ENCODE measurements around the gene SRPK1.
"Not testable (repeated sequence)": the region's sequence is repeated elsewhere in the genome, so short reads cannot be mapped to it uniquely, and the experiment has no call there.

Gene SRPK1

DNA sequence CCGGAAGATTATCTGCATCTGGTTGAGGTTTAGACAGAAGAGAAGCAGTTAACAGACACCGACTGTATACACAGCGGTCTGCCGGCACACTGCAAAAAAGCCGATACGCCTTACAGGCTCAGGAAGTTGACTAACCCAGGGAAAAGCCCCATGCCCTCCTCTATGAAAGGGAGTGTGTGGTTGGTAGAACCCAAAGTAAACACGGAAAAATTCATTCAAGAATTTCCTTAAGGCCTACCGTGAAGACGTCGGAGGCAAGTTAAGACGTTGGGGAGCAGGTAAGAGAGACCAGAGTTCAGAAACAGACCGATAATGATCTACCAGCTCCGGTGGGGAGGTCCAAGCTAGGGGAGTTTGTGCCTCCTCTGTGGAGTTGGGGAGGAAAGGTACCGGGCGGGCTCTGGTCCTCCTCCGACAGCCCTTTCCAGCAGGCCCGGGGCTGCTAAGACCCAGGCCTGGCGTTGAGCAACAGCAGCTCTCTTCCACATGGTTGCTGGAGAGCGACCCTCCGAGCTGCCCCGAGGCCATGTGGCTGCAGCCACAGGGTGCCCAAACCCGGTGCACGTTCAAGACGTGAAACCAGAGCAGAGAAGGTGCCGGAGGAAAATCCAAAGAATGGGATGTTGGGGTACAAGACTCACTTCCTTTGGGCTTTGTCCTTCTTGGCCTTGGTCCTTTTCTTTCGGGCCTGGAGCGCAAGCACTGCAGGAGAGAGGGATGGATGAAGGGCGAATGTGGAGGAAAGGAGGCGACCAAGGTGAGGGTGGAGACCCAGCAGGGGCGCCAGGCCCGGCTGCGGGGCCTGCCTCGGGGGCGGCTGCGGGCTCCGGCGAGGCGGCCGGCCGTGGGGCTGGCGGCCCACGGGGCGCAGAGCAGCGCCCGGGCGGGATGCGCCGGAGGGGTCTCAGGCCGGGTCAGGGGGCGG is 809 bp downstream of the SRPK1 start:
- TF ChIP-seq, protein P1, sequence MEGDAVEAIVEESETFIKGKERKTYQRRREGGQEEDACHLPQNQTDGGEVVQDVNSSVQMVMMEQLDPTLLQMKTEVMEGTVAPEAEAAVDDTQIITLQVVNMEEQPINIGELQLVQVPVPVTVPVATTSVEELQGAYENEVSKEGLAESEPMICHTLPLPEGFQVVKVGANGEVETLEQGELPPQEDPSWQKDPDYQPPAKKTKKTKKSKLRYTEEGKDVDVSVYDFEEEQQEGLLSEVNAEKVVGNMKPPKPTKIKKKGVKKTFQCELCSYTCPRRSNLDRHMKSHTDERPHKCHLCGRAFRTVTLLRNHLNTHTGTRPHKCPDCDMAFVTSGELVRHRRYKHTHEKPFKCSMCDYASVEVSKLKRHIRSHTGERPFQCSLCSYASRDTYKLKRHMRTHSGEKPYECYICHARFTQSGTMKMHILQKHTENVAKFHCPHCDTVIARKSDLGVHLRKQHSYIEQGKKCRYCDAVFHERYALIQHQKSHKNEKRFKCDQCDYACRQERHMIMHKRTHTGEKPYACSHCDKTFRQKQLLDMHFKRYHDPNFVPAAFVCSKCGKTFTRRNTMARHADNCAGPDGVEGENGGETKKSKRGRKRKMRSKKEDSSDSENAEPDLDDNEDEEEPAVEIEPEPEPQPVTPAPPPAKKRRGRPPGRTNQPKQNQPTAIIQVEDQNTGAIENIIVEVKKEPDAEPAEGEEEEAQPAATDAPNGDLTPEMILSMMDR (IDR thresholded peaks at IDR 0.05; ENCODE audit: control insufficient read depth, extremely low read depth, insufficient read depth): no peak
- DNase-seq (ENCODE audit: low read depth): no peak
- H3K4me3 ChIP-seq (ENCODE audit: low read depth, low read length): peak overlapping the region; percentile 80

DNA sequence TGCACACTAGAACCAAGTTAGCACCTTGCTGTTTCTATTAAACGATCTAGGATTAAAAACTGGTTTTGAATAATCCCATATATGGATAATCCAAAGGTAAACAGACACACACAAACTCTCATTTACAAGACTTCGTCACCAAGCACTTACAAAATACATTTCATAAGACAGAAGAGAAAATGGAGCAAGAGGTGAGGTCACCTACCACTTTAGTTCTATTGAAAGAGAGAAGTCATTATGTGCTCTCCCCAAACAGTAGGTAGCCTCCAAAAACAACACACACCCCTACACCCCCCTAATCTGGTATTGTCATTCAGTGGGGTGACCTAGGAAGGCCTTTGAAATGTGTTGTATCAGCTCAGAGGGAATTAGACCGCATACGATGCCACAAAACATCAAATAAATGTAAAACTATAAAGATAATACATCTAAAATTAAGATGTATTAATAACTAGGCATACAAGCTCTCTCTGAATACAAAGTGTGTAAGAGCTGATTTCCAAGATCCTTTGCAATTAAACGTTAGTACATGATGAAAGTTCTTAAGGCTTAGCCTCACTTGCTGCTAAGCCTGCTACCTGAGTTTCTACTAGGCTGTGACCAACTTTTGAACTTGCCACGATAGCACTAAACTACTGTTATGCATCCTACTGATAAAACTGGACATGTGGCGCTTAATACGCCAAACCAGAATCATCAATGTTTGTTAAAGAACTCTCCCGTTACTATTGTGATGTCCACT is 1.6 kb downstream of the SRPK1 start:
- DNase-seq (ENCODE audit: low read depth): no peak
- peak overlapping the region; percentile 80 for H3K4me3 ChIP-seq (ENCODE audit: low read depth, low read length)
- TF ChIP-seq, protein P1 (IDR thresholded peaks at IDR 0.05; ENCODE audit: control insufficient read depth, extremely low read depth, insufficient read depth): no peak

DNA sequence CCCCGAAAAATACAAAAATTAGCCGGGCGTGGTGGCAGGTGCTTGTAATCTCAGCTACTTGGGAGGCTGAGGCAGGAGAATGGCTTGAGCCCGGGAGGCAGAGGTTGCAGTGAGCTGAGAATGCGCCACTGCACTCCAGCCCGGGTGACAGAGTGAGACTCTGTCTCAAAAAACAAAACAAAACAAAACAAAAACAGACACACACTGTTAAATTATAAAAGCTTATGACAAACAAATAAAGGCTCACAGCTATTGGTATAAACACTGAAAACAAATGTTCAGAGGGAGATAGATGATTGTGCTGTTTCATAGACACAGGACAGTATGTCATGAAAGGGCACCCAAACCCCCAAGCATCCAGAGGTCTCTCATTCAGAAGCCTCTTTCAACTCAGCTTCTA is 4.0 kb downstream of the SRPK1 start:
- H3K4me3 ChIP-seq (ENCODE audit: low read depth, low read length); DNase-seq (ENCODE audit: low read depth): not testable (repeated sequence)

DNA sequence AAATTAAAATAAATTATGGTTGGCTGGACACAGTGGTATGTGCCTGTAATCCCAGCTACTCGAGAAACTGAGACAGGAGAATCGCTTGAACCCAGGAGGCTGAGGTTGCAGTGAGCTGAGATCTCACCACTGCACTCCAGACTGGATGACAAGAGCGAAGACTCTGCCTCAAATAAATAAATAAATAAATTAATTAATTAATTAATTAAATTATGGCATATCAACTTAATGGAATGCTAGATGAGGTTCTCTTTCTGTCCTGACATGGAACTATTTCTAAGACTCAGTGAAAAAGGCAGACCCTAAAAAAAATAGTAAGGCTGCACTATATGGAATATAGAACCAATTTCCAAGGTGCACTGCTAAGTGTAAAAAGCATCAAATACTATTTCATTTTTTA is 4.8 kb downstream of the SRPK1 start:
- DNase-seq (ENCODE audit: low read depth): no peak
- H3K4me3 ChIP-seq (ENCODE audit: low read depth, low read length): no peak overlapping the region
- TF ChIP-seq, protein P1 (IDR thresholded peaks at IDR 0.05; ENCODE audit: control insufficient read depth, extremely low read depth, insufficient read depth): no peak

DNA sequence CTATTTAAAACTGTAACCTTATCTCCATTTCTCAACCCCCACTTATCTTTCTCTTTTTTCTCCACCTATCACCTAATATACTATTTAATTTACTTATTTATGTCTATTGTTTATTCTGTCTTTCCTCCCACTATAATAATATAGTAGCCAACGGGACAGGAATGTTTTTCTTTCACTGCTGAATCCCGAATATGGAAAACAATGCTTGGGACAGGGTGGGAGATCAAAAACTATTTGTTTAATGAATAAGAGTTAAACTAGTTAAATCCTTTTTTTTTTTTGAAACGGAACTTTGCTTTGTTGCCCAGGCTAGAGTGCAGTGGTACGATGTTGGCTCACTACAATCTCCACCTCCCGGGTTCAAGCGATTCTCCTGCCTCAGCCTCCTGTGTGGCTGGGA is 6.4 kb downstream of the SRPK1 start:
- H3K4me3 ChIP-seq (ENCODE audit: low read depth, low read length): no peak overlapping the region
- DNase-seq (ENCODE audit: low read depth): no peak
- TF ChIP-seq, protein P1 (IDR thresholded peaks at IDR 0.05; ENCODE audit: control insufficient read depth, extremely low read depth, insufficient read depth): no peak

DNA sequence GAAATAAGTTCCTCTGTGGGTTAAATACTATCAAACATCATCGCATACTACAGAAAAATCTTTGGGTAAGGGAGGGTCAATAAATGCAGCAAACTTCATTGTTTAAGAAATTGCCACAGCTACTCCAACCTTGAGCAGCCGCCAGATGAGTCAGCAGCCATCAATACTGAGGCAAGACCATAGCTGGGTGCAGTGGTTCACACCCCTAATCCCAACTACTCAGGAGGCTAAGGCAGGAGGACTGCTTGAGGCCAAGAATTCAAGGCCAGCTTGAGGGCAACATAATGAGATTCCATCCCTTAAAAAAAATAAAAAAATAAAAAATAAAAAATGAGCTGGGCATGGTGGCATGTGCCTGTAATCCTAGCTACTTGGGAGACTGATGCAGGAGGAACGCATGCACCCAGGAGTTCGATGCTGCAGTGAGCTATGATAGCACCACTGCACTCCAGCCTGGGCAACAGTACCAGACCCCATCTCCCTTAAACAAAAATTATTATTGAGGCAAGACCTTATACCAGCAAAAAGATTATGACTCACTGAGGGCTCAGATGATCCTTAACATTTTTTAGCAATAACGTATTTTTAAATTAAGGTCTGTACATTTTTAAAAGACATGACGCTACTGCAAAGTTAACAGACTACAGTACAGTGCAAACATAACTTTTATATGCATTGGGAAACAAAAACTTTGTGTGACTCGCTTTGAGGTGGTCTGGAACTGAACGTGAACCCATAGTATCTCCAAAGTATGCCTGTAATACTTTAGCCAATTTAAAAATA is 8.8 kb downstream of the SRPK1 start:
- DNase-seq (ENCODE audit: low read depth): no peak
- TF ChIP-seq, protein P1 (IDR thresholded peaks at IDR 0.05; ENCODE audit: control insufficient read depth, extremely low read depth, insufficient read depth): no peak
- no peak overlapping the region for H3K4me3 ChIP-seq (ENCODE audit: low read depth, low read length)

DNA sequence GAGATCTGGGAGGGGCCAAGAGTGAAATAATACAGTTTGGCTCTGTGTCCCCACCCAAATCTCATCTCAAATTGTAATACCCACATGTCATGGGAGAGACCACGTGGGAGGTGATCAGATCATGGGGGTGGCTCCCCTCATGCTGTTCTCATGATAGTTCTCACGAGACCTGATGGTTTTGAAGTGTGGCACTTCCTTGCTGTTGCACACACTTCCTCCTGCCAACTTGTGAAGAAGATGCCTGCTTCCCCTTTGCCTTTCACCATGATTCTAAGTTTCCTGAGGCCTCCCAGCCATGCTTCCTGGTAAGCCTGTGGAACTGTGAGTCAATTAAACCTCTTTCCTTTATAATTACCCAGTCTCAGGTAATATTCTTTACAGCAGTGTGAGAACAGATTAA is 11.3 kb downstream of the SRPK1 start:
- not testable (repeated sequence) for H3K4me3 ChIP-seq (ENCODE audit: low read depth, low read length); DNase-seq (ENCODE audit: low read depth)

DNA sequence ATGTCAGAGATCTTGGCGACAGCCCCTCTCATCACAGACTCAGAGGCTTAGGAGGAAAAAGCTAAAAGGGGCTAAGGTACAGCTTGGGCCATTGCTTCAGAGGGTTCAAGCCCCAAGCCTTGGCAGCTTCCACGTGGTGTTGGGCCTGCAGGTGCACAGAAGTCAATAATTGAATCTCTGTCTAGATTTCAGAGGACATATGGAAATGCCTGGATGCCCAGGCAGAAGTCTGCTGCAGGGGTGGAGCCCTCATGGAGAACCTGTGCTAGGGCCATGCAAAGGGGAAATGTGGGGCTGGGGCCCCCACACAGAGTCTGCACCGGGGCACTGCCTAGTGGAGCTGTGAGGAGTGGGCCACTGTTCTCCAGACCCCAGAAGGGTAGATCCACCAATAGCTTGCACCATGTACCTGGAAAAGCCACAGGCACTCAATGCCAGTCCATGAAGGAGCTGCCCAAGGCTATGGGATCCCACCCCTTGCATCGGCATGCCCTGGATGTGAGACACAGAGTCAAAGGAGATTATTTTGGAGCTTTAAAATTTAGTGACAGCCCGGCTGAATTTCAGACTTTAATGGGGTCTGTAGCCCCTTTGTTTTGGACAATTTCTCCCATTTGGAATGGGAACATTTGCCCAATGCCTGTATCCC is 12.0 kb downstream of the SRPK1 start:
- not testable (repeated sequence) for H3K4me3 ChIP-seq (ENCODE audit: low read depth, low read length); DNase-seq (ENCODE audit: low read depth)
